VCaP (cell line): Measurements from ENCODE around the gene GALNT5.
"Not testable (repeated sequence)": the region's sequence is repeated elsewhere in the genome, so short reads cannot be mapped to it uniquely, and the experiment has no call there.

ENCODE experiments used
- H3K27ac ChIP-seq: fragments of 450-650 bp; 2 replicates; pipeline ENCODE4 v1.5.1; 2017
- CTCF ChIP-seq: fragments of 450-650 bp; conservative IDR thresholded peaks from 2 replicates; pipeline ENCODE4 v1.5.1; 2017; ENCODE audit warnings: mild to moderate bottlenecking, moderate library complexity

GALNT5 gene

GRCh38 chr2:157257312-157258252 is at the start of gene GALNT5:
Gene GALNT5 (plus strand): TSS chr2:157257705. CDS start chr2:157258083, 378 bp downstream.
- no peak within 1 kb of the TSS for H3K27ac ChIP-seq
- TF ChIP-seq CTCF, result no peak

- H3K27ac ChIP-seq, result no peak overlapping the region
- TF ChIP-seq CTCF, result no peak
These were observed 41.1 kb upstream of the GALNT5 start for GRCh38 chr2:157216286-157216965.

GRCh38 chr2:157217409-157217808 is 40.1 kb upstream of the GALNT5 start:
- no peak overlapping the region for H3K27ac ChIP-seq
- TF ChIP-seq CTCF, result no peak

- no peak overlapping the region for H3K27ac ChIP-seq
- no peak for TF ChIP-seq CTCF
These were observed 38.6 kb upstream of the GALNT5 start for GRCh38 chr2:157218911-157219310.

- no peak for TF ChIP-seq CTCF
- no peak overlapping the region for H3K27ac ChIP-seq
These were observed 37.0 kb upstream of the GALNT5 start for GRCh38 chr2:157220502-157220901.

- no peak for TF ChIP-seq CTCF
- H3K27ac ChIP-seq, result no peak overlapping the region
These were observed 36.0 kb upstream of the GALNT5 start for GRCh38 chr2:157221394-157221988.

GRCh38 chr2:157223624-157224205 is 33.8 kb upstream of the GALNT5 start:
- H3K27ac ChIP-seq, result no peak overlapping the region
- TF ChIP-seq CTCF, result no peak

- H3K27ac ChIP-seq, result not testable (repeated sequence)
These were observed 33.1 kb upstream of the GALNT5 start for GRCh38 chr2:157224448-157224847.
